GM19239 (cell line): ENCODE data around the gene SOX13.

Source experiments
- DNase-seq: peaks from one replicate; pipeline ENCODE4 v3.0.0; 2011; ENCODE audit warnings: low spot score; ENCODE audit not compliant: insufficient read length
- FAIRE-seq: peaks from 2 replicates; lab custom pipeline; 2011; peaks lifted over from hg19 to GRCh38; lab: Jason Lieb, UNC

SOX13 gene

DNA sequence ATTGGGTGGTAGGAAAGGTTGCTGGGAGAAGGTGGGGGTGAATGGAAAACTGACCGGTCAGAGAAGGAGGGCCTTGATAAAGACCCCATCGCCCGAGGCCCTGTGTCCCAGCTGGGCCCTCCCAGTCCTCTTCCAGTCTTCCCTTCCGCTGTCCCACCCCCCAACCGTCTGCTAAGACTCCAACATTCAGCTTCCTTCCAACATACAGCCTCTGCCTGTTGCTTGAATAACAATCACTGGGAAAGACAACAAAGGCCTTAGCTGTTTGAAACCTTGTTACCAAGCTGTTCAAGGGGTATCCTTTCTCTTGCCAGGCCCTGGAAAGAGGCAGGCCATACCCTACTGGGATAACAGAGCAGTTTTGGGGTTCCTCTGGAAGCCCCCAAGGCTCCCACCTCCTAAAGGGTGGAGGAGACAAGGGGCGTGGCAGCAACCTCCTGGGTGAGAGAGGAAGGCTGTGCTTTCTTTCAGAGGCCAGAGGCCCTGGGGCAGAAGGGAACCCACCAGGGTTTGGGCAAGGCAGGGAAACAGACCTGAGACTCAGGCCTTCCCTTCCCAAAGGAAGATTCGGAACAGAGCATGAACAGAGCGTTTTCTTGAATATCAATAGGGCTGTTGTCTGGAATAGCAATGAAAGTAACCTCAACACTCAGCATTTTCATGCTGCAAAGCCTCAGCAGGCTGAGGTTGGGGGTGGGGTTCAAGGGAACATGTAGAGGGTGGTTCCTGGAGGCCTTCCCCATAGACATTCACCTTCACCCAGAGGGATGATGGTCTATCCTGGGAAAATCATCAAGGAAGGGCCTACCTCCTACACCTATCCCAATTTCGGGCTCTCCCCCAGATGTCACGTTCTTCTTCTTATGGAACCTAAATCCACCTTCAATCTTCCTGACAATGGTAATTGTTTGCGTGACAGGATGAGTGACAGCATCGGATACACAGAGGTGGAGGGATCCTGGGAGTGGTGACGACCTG, 74.8 kb downstream of the SOX13 start:
- no peak for DNase-seq
- FAIRE-seq, result no peak

- DNase-seq, result no peak
- no peak for FAIRE-seq
These were observed 76.2 kb downstream of the SOX13 start for GRCh38 chr1:204149107-204149506.

DNA sequence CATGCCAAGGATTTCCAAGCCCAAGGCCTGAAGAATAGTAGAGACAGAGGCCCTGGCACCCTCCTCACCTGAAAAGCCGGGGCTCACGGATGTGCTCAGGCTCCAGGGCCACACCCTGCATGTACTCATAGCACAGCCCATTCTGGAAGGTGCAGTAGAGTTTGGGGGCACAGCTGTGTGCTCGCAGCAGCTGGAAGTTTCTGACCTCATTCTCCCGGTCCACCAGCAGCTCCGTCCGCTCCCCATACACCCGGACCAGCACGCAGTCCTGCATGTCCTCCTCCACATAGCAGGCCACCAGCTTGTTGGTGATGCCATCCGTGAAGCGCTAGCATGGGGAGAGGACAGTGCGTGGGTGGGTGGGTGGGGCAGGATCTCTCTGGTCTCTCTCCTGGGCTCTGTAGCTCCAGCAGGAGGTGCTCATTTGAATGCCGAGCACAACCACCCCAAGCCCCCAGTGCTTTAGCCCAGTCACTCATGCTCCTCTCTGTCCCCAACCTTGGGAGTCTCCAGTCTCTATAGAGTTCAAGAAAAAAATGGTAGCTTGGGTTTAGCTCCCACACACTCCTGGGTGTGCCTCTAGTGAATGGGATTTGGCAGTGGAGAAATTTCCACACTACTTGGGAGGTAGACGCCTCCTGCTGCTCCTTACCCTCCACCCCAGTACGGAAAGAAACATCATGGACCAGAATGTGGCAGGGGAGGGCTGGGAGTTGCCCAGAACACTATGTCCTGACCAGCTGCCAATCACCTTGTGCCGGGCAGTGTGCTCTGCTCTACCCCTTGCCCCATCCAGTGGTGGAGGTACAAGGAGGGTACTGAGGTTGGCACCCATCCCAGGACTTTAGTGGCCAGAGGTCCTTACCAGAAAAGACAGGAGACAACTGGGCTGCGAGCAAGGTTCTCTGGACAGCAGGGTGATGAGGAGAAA, 77.0 kb downstream of the SOX13 start:
- DNase-seq (no peak), FAIRE-seq (no peak)

DNA sequence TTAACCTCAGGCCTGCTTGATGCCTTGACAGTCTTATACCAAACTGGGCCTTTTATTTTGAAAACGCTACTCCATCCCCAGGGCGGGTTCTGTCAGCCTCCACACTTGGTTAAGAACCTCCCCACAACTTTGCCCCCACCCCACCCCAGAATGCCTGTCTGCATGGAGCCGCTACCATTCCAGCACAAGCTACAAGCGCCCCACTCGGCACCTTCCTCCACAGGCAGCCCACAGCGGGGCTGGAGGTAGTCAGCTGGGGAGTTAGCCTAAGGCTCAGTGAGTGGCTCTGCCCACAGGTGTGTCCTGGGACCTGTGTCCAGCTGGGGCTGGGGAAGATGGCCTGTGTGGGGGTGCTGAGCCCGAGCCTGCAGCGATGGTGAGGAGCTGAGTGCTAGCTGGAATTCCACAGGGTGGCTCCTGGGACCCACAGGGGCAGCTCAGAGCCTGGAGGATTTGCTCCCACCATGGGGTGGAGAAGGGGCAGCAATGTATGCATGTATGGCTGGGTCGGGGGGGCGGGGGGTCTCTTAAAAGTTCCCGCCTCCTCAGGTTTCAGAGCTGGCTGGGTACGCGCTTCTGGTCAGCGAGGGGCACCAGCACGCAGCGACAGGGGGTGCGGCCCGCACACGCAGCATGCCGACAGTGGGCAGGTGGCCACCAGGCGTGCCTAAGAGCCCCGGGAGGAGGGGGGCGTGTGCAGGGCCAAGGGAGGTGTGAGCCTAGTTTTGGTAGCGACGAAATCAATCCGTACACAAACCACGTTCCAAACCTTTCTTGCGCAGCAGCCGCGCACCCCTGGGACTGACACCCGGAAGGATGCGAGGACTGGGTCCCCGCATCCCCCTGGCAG, 78.0 kb downstream of the SOX13 start:
- DNase-seq, result no peak

GRCh38 chr1:204151552-204152309, 78.8 kb downstream of the SOX13 start, which contains the start of gene ETNK2:
TSS of gene ETNK2 (minus strand) at chr1:204152044. CDS start at chr1:204151852, 192 bp downstream.
- no peak for FAIRE-seq
- no peak for DNase-seq

More for the DNA sequence above, 78.0 kb downstream of the SOX13 start:
- no peak for FAIRE-seq

GRCh38 chr1:204152310-204153044, 79.6 kb downstream of the SOX13 start:
- no peak for DNase-seq
- FAIRE-seq, result no peak

DNA sequence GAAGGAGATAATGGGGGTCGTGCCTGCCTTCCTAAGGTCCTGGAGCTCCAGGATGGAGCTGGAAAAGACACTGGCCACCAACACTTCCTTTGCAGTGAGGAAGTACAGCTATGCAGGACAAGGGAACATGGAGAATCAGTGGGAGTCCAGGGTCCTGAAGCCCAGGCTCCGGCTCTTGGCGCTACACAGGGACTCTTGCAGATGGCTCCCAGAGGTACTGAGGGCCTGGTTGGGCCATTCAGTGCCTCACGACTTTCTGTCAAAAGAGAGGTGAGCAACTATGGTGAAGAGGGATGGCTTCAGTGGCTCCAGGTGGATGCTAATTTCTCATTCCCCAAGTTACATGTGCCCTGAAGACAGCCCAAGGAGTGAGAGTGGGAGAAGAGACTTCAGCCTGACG, 80.8 kb downstream of the SOX13 start:
- FAIRE-seq, result no peak
- no peak for DNase-seq

- no peak for FAIRE-seq
- DNase-seq, result no peak
These were observed 81.8 kb downstream of the SOX13 start for GRCh38 chr1:204154568-204155255.

DNA sequence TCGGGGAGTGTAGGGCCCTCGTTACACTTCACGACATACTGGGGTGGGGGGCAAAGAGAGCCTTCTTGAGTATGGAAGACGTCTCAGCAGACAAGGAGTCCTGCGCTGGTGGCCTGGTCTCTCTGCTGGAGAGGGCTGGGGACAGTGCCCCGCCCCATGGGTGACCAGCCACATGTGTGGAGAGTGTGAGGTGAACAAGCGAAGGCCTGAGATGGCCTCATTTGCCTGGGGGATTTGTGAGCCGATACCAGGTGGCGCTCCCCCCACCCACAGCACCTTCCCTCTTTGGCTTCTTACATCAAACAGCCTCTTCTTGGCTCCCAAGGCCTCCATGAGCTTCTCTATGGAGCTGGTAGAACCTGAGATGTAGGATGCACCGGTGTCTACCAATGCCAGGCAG, 83.0 kb downstream of the SOX13 start:
- DNase-seq (no peak), FAIRE-seq (no peak)

DNA sequence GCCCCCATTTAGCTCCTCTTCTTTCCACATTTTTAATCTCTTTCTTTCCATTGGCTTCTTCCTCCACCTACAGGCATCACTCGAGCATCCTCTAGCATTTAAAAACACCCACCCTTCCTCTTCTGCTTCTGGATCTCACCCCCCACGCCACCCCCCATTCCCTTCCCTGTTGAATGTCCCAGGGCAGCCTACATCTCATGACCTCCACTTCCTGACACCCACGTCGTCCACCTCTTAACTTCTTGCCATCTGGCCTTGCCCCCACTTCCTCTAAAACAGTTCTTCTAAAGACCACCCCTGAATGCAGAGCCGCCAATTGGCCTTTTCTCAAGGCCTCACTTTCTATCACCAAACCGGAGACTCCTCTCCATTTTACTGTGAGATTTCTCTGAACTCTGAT, 85.0 kb downstream of the SOX13 start:
- FAIRE-seq, result no peak
- DNase-seq, result no peak

DNA sequence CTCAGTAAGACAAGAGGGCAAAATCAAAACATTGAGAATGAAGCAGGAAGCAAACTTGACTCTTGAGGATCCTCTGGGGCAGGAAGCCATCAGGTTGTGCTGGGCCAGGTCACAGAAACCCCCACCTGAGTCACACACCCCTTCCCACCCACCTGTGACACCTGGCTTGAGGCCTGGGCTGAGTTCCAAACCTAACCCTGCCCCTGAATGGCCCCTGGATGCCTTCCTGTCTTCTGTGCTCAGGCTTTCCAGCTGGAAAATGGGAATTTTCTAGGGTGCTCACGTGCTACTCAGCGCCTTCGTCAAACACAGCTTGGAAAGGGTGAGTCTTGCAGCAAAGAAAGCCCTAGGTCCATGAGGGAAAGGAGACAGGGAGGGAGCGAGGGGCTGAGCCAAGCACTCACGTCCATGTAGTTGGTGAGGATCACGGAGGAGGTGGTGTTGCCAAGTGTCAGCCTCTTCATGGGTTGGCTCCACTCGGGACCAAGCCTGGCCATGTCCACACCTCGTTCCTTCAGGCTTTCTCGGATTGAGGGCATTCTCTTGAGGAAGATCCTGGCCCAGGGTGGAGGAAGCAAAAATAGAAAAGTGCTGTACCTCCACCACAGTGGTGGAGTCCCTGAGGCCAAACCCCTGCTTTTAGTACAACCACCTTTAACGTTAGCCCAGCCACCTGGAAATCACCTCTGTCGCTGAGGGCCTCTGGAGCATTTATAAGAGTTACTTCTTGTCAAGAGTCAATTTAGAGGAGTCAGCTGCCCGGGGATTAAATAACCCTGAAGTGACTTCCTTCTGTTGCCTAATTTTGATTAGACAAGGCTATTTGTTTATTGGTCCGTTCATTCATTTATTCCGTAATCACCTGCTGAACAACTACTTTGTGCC, 88.9 kb downstream of the SOX13 start:
- no peak for DNase-seq
- FAIRE-seq, result no peak

GRCh38 chr1:204162494-204163074, 89.7 kb downstream of the SOX13 start:
- FAIRE-seq (peak; percentile 78), DNase-seq (peak; percentile 82)

GRCh38 chr1:204166219-204166618, 93.3 kb downstream of the SOX13 start, which contains the start of gene REN:
TSS of gene REN (minus strand) at chr1:204166337. CDS start at chr1:204166293, 44 bp downstream.
- DNase-seq (no peak), FAIRE-seq (no peak)

DNA sequence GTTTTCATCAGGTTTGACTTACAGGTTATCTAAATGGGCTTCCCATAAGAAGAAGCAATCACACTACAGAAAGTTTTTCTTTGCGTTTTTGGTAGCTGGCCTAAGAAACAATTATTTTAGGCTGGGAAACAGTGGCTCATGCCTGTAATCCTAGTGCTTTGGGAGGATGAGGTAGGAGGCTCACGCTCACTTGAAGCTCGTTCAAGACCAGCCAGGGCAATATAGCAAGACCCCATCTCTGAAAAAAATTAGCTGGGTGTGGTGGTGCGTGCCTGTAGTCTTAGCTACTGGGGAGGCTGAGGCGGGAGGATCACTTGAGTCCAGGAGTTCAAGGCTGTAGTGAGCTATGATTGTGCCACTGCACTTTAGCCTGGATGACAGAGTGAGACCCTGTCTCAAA, 94.8 kb downstream of the SOX13 start:
- DNase-seq (no peak), FAIRE-seq (no peak)

- no peak for FAIRE-seq
- DNase-seq, result no peak
These were observed 96.9 kb downstream of the SOX13 start for GRCh38 chr1:204169858-204170257.

DNA sequence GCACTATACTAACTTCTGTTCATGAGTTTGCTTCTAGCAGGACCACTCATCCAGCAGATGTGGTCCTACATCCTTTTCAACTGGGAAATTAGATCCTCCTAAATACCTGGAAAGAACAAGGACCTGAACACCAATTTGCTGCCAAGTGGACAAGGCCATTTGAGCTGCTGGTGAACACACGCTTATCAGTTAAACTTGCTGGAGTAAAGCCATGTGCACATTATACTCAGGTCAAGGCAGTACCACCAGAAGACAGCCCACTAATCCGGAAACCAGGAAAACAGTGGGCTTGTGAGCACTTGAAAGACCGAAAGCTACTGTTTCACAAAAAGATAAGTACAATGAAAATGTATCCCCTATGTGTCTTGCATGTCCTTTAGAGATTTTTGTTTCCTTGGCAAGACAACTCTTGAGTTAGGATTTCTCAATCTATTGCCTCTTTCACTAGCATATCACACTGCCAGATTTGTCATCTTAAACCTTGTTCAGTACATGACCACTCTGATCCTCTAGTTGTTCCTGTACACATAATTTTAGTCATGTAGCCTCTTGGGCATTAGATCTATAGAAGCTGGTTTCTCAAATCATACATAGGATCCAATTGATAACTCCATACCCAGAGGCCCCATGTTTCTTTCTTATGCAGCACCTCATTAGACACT, 97.7 kb downstream of the SOX13 start:
- DNase-seq (no peak), FAIRE-seq (no peak)
